Sigmoid colon (tissue), 4 donors: ENCODE data around the gene ABHD17C.

ENCODE experiments used
- CTCF ChIP-seq, 4 experiments: fragments of 450-650 bp in 3 of 4; fragments of 200-600 bp in 1 of 4; IDR thresholded peaks; one replicate each; pipeline ENCODE4 v1.5.1; 2016 to 2019; ENCODE audit warnings: antibody characterized with exemption in 4 of 4, mild to moderate bottlenecking in 3 of 4, moderate library complexity in 2 of 4
- EP300 ChIP-seq, 4 donors: sonication (generic); formaldehyde crosslinking; IDR thresholded peaks; one replicate each; pipeline ENCODE4 v1.6.1; 2017; ENCODE audit warnings: antibody characterized with exemption in 4 of 4
- POLR2AphosphoS5 ChIP-seq, 4 donors: sonication (generic); formaldehyde crosslinking; IDR thresholded peaks; one replicate each; pipeline ENCODE4 v1.6.1; 2017; ENCODE audit warnings: antibody characterized with exemption in 4 of 4

- no peak for TF ChIP-seq POLR2AphosphoS5 (IDR thresholded peaks at IDR 0.05)
- no peak for TF ChIP-seq EP300 (IDR thresholded peaks at IDR 0.05)
- no peak for TF ChIP-seq CTCF (IDR thresholded peaks at IDR 0.05)
Measured at GRCh38 chr15:80775338-80775737, 80.2 kb downstream of the ABHD17C start.
